Neutrophil (primary cell): ENCODE data around the gene MARCHF10.

Experiments
- H3K27ac ChIP-seq: fragments of 200-600 bp; sonication (generic); 2 replicates; pipeline ENCODE4 v1.5.1; 2016; ENCODE audit warnings: mild to moderate bottlenecking, moderate library complexity
- H3K27me3 ChIP-seq: fragments of 200-600 bp; sonication (generic); 2 replicates; pipeline ENCODE4 v1.6.0; 2016; ENCODE audit warnings: mild to moderate bottlenecking
- H3K36me3 ChIP-seq: fragments of 200-600 bp; sonication (generic); 2 replicates; pipeline ENCODE4 v1.5.1; 2017
- H3K4me1 ChIP-seq, 2 experiments: fragments of 200-600 bp in 1 of 2; sonication (generic) in 1 of 2; 1 replicate in 1 of 2; 2 replicates in 1 of 2; pipeline versions ENCODE4 v1.5.1 to v1.6.1; 2013 to 2016; ENCODE audit warnings: low read depth in 1 of 2, low read length in 1 of 2, mild to moderate bottlenecking in 1 of 2, moderate library complexity in 1 of 2; ENCODE audit not compliant: control insufficient read depth in 1 of 2, insufficient read depth in 1 of 2
- H3K4me3 ChIP-seq, 2 experiments: fragments of 200-600 bp in 1 of 2; sonication (generic) in 1 of 2; 1 replicate in 1 of 2; 2 replicates in 1 of 2; pipeline ENCODE4 v1.5.1; 2013 to 2016; ENCODE audit warnings: low read depth in 1 of 2, low read length in 1 of 2, mild to moderate bottlenecking in 1 of 2, moderate library complexity in 1 of 2
- H3K9me3 ChIP-seq: fragments of 200-600 bp; sonication (generic); 2 replicates; pipeline ENCODE4 v1.5.1; 2016
- CTCF ChIP-seq: fragments of 200-600 bp; sonication (generic); IDR thresholded peaks from 2 replicates; pipeline ENCODE4 v1.5.1; 2016; ENCODE audit warnings: antibody characterized with exemption

Gene MARCHF10

GRCh38 chr17:62716834-62717588, 91.1 kb downstream of the MARCHF10 start:
- Histone ChIP-seq H3K27ac (no peak overlapping the region), H3K27me3 (peaks cover 7% of the 10 kb centered on the region), H3K9me3 (no peaks in the 10 kb centered on the region), H3K4me1 (no peaks in the 10 kb centered on the region), H3K36me3 (no peaks in the 10 kb centered on the region), H3K4me3 (no peak overlapping the region)
- TF ChIP-seq CTCF = no peak

- Histone ChIP-seq H3K27ac (no peak overlapping the region), H3K36me3 (no peaks in the 10 kb centered on the region), H3K27me3 (peaks cover 7% of the 10 kb centered on the region), H3K9me3 (no peaks in the 10 kb centered on the region), H3K4me1 (no peaks in the 10 kb centered on the region), H3K4me3 (no peak overlapping the region)
- no peak for TF ChIP-seq CTCF
Observed at GRCh38 chr17:62715882-62716390, 92.2 kb downstream of the MARCHF10 start.

GRCh38 chr17:62714016-62714777, 93.9 kb downstream of the MARCHF10 start:
- no peak overlapping the region for H3K27ac ChIP-seq
- H3K9me3 ChIP-seq = no peaks in the 10 kb centered on the region
- H3K27me3 ChIP-seq = no peaks in the 10 kb centered on the region
- no peak for TF ChIP-seq CTCF
- no peaks in the 10 kb centered on the region for H3K4me1 ChIP-seq
- H3K4me3 ChIP-seq = no peak overlapping the region
- no peaks in the 10 kb centered on the region for H3K36me3 ChIP-seq

- no peak overlapping the region for H3K4me3 ChIP-seq
- no peaks in the 10 kb centered on the region for H3K27me3 ChIP-seq
- no peak overlapping the region for H3K27ac ChIP-seq
- no peaks in the 10 kb centered on the region for H3K9me3 ChIP-seq
- H3K36me3 ChIP-seq = no peaks in the 10 kb centered on the region
- TF ChIP-seq CTCF = no peak
- H3K4me1 ChIP-seq = no peaks in the 10 kb centered on the region
Observed at GRCh38 chr17:62713086-62713881, 94.8 kb downstream of the MARCHF10 start.

- Histone ChIP-seq H3K27me3 (peaks cover 4% of the 10 kb centered on the region), H3K4me1 (no peaks in the 10 kb centered on the region), H3K27ac (no peak overlapping the region), H3K4me3 (no peak overlapping the region), H3K36me3 (no peaks in the 10 kb centered on the region), H3K9me3 (no peaks in the 10 kb centered on the region)
- no peak for TF ChIP-seq CTCF
Observed at GRCh38 chr17:62712171-62712581, 95.9 kb downstream of the MARCHF10 start.
